GM12801 (cell line): ENCODE measurements around the gene GMIP.

Experiments
- CTCF ChIP-seq: IDR thresholded peaks from one replicate; pipeline ENCODE4 v1.5.1; 2011; ENCODE audit warnings: control low read depth; ENCODE audit not compliant: insufficient read length; ENCODE audit errors: extremely low read depth

The GMIP gene

GRCh38 chr19:19602713-19603324, 40.6 kb downstream of the GMIP start:
- no peak for TF ChIP-seq CTCF

GRCh38 chr19:19602136-19602712, 41.2 kb downstream of the GMIP start:
- no peak for TF ChIP-seq CTCF

GRCh38 chr19:19600793-19601330, 42.6 kb downstream of the GMIP start:
- no peak for TF ChIP-seq CTCF

GRCh38 chr19:19597809-19598306, 45.6 kb downstream of the GMIP start:
- TF ChIP-seq CTCF: no peak

GRCh38 chr19:19595171-19595701, 48.2 kb downstream of the GMIP start:
- no peak for TF ChIP-seq CTCF

GRCh38 chr19:19594381-19594780, 49.1 kb downstream of the GMIP start:
- TF ChIP-seq CTCF: no peak

- TF ChIP-seq CTCF: no peak
Observed at GRCh38 chr19:19592690-19593089, 50.8 kb downstream of the GMIP start.
